GM23338 (cell line): ENCODE results near the gene ZNF511. TPM values are rescaled to one million over a fixed set of nuclear protein-coding genes. Genes with fewer than 3 reads are reported as not detected.

ENCODE experiments used
- ATAC-seq: fragments of 200-7000 bp; cut with Tn5 transposase; 3 replicates; pipeline ENCODE4 v1.9.1; 2020
- DNase-seq: peaks from one replicate; pipeline ENCODE4 v3.0.0-alpha.2; 2015; ENCODE audit warnings: low spot score
- H2AFZ ChIP-seq: fragments of 200-600 bp; sonication (generic); 2 replicates; pipeline ENCODE4 v1.8.0; 2016; ENCODE audit warnings: antibody characterized with exemption, mild to moderate bottlenecking, moderate library complexity
- H3F3A ChIP-seq: fragments of 200-600 bp; sonication (generic); replicated peaks from 2 replicates; pipeline ENCODE4 v1.8.0; 2017; ENCODE audit warnings: antibody characterized with exemption, mixed run types, low read depth
- H3K27ac ChIP-seq: fragments of 200-600 bp; sonication (generic); 2 replicates; pipeline ENCODE4 v1.6.1; 2016; ENCODE audit warnings: low read depth
- H3K27me3 ChIP-seq: fragments of 200-600 bp; sonication (generic); 2 replicates; pipeline ENCODE4 v1.8.0; 2016; ENCODE audit warnings: mild to moderate bottlenecking, mixed run types, moderate library complexity; ENCODE audit not compliant: insufficient read depth
- H3K36me3 ChIP-seq: fragments of 200-600 bp; sonication (generic); 2 replicates; pipeline ENCODE4 v1.8.0; 2016; ENCODE audit warnings: mild to moderate bottlenecking; ENCODE audit not compliant: insufficient read depth
- H3K4me1 ChIP-seq: fragments of 200-600 bp; sonication (generic); 2 replicates; pipeline ENCODE4 v1.8.0; 2016; ENCODE audit warnings: mild to moderate bottlenecking, moderate library complexity; ENCODE audit not compliant: insufficient read depth
- H3K4me2 ChIP-seq: fragments of 200-600 bp; sonication (generic); 2 replicates; pipeline ENCODE4 v1.7.1; 2017; ENCODE audit warnings: mixed run types
- H3K4me3 ChIP-seq: fragments of 200-600 bp; sonication (generic); 2 replicates; pipeline ENCODE4 v1.6.1; 2016; ENCODE audit warnings: mixed run types
- H3K79me2 ChIP-seq: fragments of 200-600 bp; sonication (generic); replicated peaks from 2 replicates; pipeline ENCODE4 v1.8.0; 2017; ENCODE audit warnings: mild to moderate bottlenecking; ENCODE audit not compliant: insufficient read depth
- H3K9me2 ChIP-seq: fragments of 200-600 bp; sonication (generic); 2 replicates; pipeline ENCODE4 v1.8.0; 2017; ENCODE audit not compliant: insufficient read depth
- H4K20me1 ChIP-seq: fragments of 200-600 bp; sonication (generic); replicated peaks from 2 replicates; pipeline ENCODE4 v1.8.0; 2017; ENCODE audit warnings: mild to moderate bottlenecking; ENCODE audit not compliant: insufficient read depth
- H3K27ac Mint-ChIP-seq: 2 replicates; pipeline ENCODE4 v1.8.0; 2020; ENCODE audit warnings: inconsistent platforms, mild to moderate bottlenecking, moderate library complexity, mixed read lengths
- H3K27me3 Mint-ChIP-seq: 3 replicates; pipeline ENCODE4 v1.8.0; 2022; ENCODE audit warnings: low read depth, mild to moderate bottlenecking, moderate library complexity, mixed read lengths, inconsistent platforms; ENCODE audit not compliant: insufficient read depth, poor library complexity
- H3K36me3 Mint-ChIP-seq: 3 replicates; pipeline ENCODE4 v1.8.0; 2021; ENCODE audit warnings: low read depth, mild to moderate bottlenecking, inconsistent platforms, moderate library complexity, mixed read lengths
- H3K4me1 Mint-ChIP-seq: 3 replicates; pipeline ENCODE4 v1.8.0; 2020; ENCODE audit warnings: mild to moderate bottlenecking, inconsistent platforms, mixed read lengths
- H3K4me3 Mint-ChIP-seq: 3 replicates; pipeline ENCODE4 v1.8.0; 2021; ENCODE audit warnings: moderate library complexity, mild to moderate bottlenecking, inconsistent platforms, mixed read lengths
- H3K9me3 Mint-ChIP-seq: 3 replicates; pipeline ENCODE4 v1.8.0; 2020; ENCODE audit warnings: moderate library complexity, mild to moderate bottlenecking, inconsistent platforms, mixed read lengths
- CREB1 ChIP-seq: fragments of 250-450 bp; sonication (Bioruptor Pico); IDR thresholded peaks from 2 replicates; pipeline ENCODE4 v1.5.0; 2020; ENCODE audit warnings: low read depth, mild to moderate bottlenecking, moderate library complexity
- EZH2phosphoT487 ChIP-seq: fragments of 200-600 bp; sonication (generic); IDR thresholded peaks from one replicate; pipeline ENCODE4 v1.8.1; 2018; ENCODE audit warnings: antibody characterized with exemption; ENCODE audit not compliant: unreplicated experiment
- JUNB ChIP-seq: IDR thresholded peaks from one replicate; pipeline ENCODE4 v1.6.1; 2016; ENCODE audit warnings: antibody characterized with exemption; ENCODE audit not compliant: unreplicated experiment
- STAT1 ChIP-seq: IDR thresholded peaks from one replicate; pipeline ENCODE4 v1.6.1; 2016; ENCODE audit warnings: antibody characterized with exemption; ENCODE audit not compliant: unreplicated experiment
- ZNF331 ChIP-seq: fragments of 250-450 bp; sonication (Bioruptor Pico); IDR thresholded peaks from 2 replicates; pipeline ENCODE4 v1.5.0; 2020; ENCODE audit warnings: low read depth, mild to moderate bottlenecking, moderate library complexity
- polyA plus RNA-seq: library from polyadenylated mRNA; unstranded; fragments of >200 nt; fragmentation: Nextera tagmentation; extraction: Ambion mirVana; gene quantifications from 2 replicates; pipeline ENCODE4 v1.2.1, GENCODE V29; 2016
- total RNA-seq: library from RNA; depleted of rRNA; stranded (reverse); fragments of >200 nt; shearing (Covaris generic); gene quantifications from 2 replicates; pipeline ENCODE4 v1.2.3, GENCODE V29; 2014
- TF ChIP-seq, protein P1 (sequence below), 2 experiments: fragments of 200-600 bp in 1 of 2; sonication (generic) in 1 of 2; conservative IDR thresholded peaks; 2 replicates each; pipeline versions ENCODE4 v1.5.1 to v1.6.1; 2016 to 2017; ENCODE audit warnings: antibody characterized with exemption in 2 of 2, low read depth in 2 of 2, mild to moderate bottlenecking in 2 of 2, moderate library complexity in 1 of 2
- TF ChIP-seq, protein P2 (sequence below): fragments of 250-450 bp; sonication (Bioruptor Pico); IDR thresholded peaks from 2 replicates; pipeline ENCODE4 v1.5.0; 2020; ENCODE audit warnings: mild to moderate bottlenecking, moderate library complexity
- TF ChIP-seq, protein P3 (sequence below): IDR thresholded peaks from 2 replicates; pipeline ENCODE4 v1.6.1; 2016; ENCODE audit warnings: antibody characterized with exemption

The ZNF511 gene
- total and polyA plus RNA-seq, 2 experiments from 2014 or later: 41.3 to 104 TPM

DNA sequence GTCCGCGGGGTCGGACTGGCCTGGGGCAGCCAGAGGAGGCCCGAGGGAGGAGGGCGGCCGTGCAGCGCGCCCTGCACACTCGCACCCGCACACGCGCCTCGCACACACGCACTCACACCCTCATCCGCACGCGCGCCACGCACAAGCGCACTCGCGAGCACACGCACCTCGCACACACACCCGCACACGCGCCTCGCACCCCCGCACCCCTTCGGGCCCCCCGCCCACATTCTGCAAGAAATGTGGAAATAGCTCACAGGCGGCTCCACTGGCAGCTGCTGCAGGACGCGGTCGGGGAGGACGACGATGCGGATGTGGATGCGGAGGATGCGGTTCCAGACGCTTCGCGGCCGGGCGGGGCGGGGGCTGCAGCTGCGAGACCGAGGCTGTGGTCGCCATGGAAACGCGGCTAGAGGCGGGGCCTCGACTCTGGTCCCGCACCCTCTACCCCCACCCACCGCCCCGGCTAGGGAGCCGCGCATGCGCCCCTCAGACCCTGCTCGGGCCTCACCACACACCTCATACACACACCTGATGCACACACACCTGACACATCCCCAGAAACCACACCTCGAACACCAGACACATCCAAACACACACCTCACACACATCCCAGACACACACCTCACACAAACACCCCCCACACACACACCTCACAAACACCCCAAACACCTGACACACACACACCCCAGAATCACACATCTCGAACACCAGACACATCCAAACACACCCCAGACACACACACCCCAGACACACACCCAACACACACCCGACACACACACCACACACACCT, 28.1 kb downstream of the ZNF511 start, which contains the start of gene CALY:
TSS of gene CALY (minus strand) at position 320 of the 793 bp plus-strand sequence. CDS start 7,907 bp downstream, outside the sequence.
- no peak within 1 kb of the TSS for H2AFZ ChIP-seq

DNA sequence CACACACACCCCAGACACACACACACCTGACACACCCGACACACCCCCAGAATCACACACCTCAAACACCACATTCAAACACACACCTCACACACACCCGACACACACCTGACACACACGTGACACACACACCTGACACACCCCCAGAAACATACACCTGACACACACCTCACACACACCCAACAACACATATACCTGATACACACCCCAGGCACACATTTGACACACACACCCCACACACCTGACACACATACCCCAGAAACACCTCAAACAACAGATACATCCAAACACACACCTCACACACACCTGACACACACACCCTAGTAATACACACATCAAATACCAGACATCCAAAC, 28.6 kb downstream of the ZNF511 start:
- H3K4me3 Mint-ChIP-seq: no peak overlapping the region
- peaks cover 34% of the 10 kb centered on the region for H3K27me3 Mint-ChIP-seq
- Histone ChIP-seq H2AFZ (no peak overlapping the region), H3K27me3 (peaks cover 47% of the 10 kb centered on the region), H4K20me1 (no peaks in the 10 kb centered on the region), H3K4me1 (no peaks in the 10 kb centered on the region), H3K4me2 (no peak overlapping the region), H3K27ac (no peak overlapping the region), H3K4me3 (no peak overlapping the region), H3K9me2 (no peaks in the 10 kb centered on the region), H3F3A (0 out of 2 replicates have a peak, but pooled peaks cover 3% of the 10 kb centered on the region), H3K36me3 (no peaks in the 10 kb centered on the region), H3K79me2 (no peaks in the 10 kb centered on the region)
- no peak overlapping the region for H3K27ac Mint-ChIP-seq
- no peak for ATAC-seq
- no peaks in the 10 kb centered on the region; the same call in 2 of the 3 replicates for H3K4me1 Mint-ChIP-seq
- no peak for DNase-seq
- H3K9me3 Mint-ChIP-seq: peaks cover 19% of the 10 kb centered on the region
- no peaks in the 10 kb centered on the region; the same call in 1 of the 3 replicates for H3K36me3 Mint-ChIP-seq
- TF ChIP-seq JUNB (no peak), EZH2phosphoT487 (no peak), STAT1 (no peak)
- TF ChIP-seq, protein P1, sequence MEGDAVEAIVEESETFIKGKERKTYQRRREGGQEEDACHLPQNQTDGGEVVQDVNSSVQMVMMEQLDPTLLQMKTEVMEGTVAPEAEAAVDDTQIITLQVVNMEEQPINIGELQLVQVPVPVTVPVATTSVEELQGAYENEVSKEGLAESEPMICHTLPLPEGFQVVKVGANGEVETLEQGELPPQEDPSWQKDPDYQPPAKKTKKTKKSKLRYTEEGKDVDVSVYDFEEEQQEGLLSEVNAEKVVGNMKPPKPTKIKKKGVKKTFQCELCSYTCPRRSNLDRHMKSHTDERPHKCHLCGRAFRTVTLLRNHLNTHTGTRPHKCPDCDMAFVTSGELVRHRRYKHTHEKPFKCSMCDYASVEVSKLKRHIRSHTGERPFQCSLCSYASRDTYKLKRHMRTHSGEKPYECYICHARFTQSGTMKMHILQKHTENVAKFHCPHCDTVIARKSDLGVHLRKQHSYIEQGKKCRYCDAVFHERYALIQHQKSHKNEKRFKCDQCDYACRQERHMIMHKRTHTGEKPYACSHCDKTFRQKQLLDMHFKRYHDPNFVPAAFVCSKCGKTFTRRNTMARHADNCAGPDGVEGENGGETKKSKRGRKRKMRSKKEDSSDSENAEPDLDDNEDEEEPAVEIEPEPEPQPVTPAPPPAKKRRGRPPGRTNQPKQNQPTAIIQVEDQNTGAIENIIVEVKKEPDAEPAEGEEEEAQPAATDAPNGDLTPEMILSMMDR (conservative IDR thresholded peaks at IDR 0.05; ENCODE audit: low read depth in 2 of 2): no peak
- TF ChIP-seq, protein P2, sequence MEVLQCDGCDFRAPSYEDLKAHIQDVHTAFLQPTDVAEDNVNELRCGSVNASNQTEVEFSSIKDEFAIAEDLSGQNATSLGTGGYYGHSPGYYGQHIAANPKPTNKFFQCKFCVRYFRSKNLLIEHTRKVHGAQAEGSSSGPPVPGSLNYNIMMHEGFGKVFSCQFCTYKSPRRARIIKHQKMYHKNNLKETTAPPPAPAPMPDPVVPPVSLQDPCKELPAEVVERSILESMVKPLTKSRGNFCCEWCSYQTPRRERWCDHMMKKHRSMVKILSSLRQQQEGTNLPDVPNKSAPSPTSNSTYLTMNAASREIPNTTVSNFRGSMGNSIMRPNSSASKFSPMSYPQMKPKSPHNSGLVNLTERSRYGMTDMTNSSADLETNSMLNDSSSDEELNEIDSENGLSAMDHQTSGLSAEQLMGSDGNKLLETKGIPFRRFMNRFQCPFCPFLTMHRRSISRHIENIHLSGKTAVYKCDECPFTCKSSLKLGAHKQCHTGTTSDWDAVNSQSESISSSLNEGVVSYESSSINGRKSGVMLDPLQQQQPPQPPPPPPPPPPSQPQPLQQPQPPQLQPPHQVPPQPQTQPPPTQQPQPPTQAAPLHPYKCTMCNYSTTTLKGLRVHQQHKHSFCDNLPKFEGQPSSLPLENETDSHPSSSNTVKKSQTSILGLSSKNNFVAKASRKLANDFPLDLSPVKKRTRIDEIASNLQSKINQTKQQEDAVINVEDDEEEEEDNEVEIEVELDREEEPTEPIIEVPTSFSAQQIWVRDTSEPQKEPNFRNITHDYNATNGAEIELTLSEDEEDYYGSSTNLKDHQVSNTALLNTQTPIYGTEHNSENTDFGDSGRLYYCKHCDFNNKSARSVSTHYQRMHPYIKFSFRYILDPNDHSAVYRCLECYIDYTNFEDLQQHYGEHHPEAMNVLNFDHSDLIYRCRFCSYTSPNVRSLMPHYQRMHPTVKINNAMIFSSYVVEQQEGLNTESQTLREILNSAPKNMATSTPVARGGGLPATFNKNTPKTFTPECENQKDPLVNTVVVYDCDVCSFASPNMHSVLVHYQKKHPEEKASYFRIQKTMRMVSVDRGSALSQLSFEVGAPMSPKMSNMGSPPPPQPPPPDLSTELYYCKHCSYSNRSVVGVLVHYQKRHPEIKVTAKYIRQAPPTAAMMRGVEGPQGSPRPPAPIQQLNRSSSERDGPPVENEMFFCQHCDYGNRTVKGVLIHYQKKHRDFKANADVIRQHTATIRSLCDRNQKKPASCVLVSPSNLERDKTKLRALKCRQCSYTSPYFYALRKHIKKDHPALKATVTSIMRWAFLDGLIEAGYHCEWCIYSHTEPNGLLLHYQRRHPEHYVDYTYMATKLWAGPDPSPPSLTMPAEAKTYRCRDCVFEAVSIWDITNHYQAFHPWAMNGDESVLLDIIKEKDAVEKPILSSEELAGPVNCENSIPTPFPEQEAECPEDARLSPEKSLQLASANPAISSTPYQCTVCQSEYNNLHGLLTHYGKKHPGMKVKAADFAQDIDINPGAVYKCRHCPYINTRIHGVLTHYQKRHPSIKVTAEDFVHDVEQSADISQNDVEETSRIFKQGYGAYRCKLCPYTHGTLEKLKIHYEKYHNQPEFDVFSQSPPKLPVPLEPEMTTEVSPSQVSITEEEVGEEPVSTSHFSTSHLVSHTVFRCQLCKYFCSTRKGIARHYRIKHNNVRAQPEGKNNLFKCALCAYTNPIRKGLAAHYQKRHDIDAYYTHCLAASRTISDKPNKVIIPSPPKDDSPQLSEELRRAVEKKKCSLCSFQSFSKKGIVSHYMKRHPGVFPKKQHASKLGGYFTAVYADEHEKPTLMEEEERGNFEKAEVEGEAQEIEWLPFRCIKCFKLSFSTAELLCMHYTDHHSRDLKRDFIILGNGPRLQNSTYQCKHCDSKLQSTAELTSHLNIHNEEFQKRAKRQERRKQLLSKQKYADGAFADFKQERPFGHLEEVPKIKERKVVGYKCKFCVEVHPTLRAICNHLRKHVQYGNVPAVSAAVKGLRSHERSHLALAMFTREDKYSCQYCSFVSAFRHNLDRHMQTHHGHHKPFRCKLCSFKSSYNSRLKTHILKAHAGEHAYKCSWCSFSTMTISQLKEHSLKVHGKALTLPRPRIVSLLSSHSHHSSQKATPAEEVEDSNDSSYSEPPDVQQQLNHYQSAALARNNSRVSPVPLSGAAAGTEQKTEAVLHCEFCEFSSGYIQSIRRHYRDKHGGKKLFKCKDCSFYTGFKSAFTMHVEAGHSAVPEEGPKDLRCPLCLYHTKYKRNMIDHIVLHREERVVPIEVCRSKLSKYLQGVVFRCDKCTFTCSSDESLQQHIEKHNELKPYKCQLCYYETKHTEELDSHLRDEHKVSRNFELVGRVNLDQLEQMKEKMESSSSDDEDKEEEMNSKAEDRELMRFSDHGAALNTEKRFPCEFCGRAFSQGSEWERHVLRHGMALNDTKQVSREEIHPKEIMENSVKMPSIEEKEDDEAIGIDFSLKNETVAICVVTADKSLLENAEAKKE (CRISPR knock-in tag): no peak
- TF ChIP-seq, protein P3, sequence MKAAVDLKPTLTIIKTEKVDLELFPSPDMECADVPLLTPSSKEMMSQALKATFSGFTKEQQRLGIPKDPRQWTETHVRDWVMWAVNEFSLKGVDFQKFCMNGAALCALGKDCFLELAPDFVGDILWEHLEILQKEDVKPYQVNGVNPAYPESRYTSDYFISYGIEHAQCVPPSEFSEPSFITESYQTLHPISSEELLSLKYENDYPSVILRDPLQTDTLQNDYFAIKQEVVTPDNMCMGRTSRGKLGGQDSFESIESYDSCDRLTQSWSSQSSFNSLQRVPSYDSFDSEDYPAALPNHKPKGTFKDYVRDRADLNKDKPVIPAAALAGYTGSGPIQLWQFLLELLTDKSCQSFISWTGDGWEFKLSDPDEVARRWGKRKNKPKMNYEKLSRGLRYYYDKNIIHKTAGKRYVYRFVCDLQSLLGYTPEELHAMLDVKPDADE: no peak

More for the DNA sequence above, 28.1 kb downstream of the ZNF511 start, which contains the start of gene CALY:
- no peaks in the 10 kb centered on the region; the same call in 1 of the 3 replicates for H3K36me3 Mint-ChIP-seq
- Histone ChIP-seq H3K4me3 (peak within 1 kb of the TSS; percentile 60; the same call in 1 of the 2 replicates), H3K27me3 (peaks cover 53% of the 10 kb centered on the region), H3F3A (0 out of 2 replicates have a peak, but pooled peaks cover 3% of the 10 kb centered on the region), H3K9me2 (no peaks in the 10 kb centered on the region), H3K36me3 (no peaks in the 10 kb centered on the region), H3K4me2 (peak within 1 kb of the TSS; percentile 80; the same call in 1 of the 2 replicates), H3K4me1 (no peaks in the 10 kb centered on the region), H3K79me2 (no peaks in the 10 kb centered on the region), H3K27ac (no peak within 1 kb of the TSS), H4K20me1 (no peaks in the 10 kb centered on the region)
- peaks cover 39% of the 10 kb centered on the region for H3K27me3 Mint-ChIP-seq
- H3K9me3 Mint-ChIP-seq: peaks cover 20% of the 10 kb centered on the region
- peak within 1 kb of the TSS; percentile 20; the same call in 1 of the 3 replicates for H3K4me3 Mint-ChIP-seq
- H3K27ac Mint-ChIP-seq: no peak within 1 kb of the TSS
- no peaks in the 10 kb centered on the region; the same call in 2 of the 3 replicates for H3K4me1 Mint-ChIP-seq
- DNase-seq (peak; percentile 82), ATAC-seq (peak; percentile 67)
- TF ChIP-seq ZNF331 (CRISPR knock-in tag) (no peak), CREB1 (CRISPR knock-in tag) (no peak)
- TF ChIP-seq, protein P3: no peak
